Measurements from ENCODE around the gene GABRA5.

GRCh38 chr15:26879706-26880105 is 12.8 kb downstream of the GABRA5 start:
- TF ChIP-seq, protein P1, sequence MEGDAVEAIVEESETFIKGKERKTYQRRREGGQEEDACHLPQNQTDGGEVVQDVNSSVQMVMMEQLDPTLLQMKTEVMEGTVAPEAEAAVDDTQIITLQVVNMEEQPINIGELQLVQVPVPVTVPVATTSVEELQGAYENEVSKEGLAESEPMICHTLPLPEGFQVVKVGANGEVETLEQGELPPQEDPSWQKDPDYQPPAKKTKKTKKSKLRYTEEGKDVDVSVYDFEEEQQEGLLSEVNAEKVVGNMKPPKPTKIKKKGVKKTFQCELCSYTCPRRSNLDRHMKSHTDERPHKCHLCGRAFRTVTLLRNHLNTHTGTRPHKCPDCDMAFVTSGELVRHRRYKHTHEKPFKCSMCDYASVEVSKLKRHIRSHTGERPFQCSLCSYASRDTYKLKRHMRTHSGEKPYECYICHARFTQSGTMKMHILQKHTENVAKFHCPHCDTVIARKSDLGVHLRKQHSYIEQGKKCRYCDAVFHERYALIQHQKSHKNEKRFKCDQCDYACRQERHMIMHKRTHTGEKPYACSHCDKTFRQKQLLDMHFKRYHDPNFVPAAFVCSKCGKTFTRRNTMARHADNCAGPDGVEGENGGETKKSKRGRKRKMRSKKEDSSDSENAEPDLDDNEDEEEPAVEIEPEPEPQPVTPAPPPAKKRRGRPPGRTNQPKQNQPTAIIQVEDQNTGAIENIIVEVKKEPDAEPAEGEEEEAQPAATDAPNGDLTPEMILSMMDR (optimal IDR thresholded peaks at IDR 0.05 in 1 of 3, IDR thresholded peaks at IDR 0.05 in 1 of 3, conservative IDR thresholded peaks at IDR 0.05 in 1 of 3; ENCODE audit: extremely low read depth in 1 of 3, insufficient read depth in 2 of 3, low read length in 3 of 3): no peak
- no peak for TF ChIP-seq EZH2 (IDR thresholded peaks at IDR 0.05; ENCODE audit: low read length)
